GM18502 (cell line): Measurements from ENCODE around the gene RAB11B.
A peak's percentile ranks its signal among the peaks of the same experiment; 100 is the strongest.
"Not testable (repeated sequence)": the region's sequence is repeated elsewhere in the genome, so short reads cannot be mapped to it uniquely, and the experiment has no call there.

Source experiments
- ATAC-seq: cut with Tn5 transposase; IDR thresholded peaks from one replicate; pipeline ENCODE4 v1.9.1; 2021; ENCODE audit warnings: mild to moderate bottlenecking; ENCODE audit not compliant: unreplicated experiment, poor library complexity

Gene RAB11B

GRCh38 chr19:8367327-8368001 is 22.7 kb upstream of the RAB11B start:
- ATAC-seq: no peak

- no peak for ATAC-seq
These were observed 19.8 kb upstream of the RAB11B start for GRCh38 chr19:8370176-8371010.

GRCh38 chr19:8371011-8371804 is 19.0 kb upstream of the RAB11B start:
- no peak for ATAC-seq

- no peak for ATAC-seq
These were observed 16.0 kb upstream of the RAB11B start for GRCh38 chr19:8373867-8374813.

GRCh38 chr19:8375766-8376165 is 14.4 kb upstream of the RAB11B start:
- ATAC-seq: not testable (repeated sequence)

GRCh38 chr19:8376373-8376974 is 13.7 kb upstream of the RAB11B start:
- ATAC-seq: not testable (repeated sequence)

GRCh38 chr19:8377598-8377997 is 12.6 kb upstream of the RAB11B start:
- ATAC-seq: no peak

- ATAC-seq: not testable (repeated sequence)
These were observed 10.8 kb upstream of the RAB11B start for GRCh38 chr19:8379156-8379891.

GRCh38 chr19:8384569-8384968 is 5.6 kb upstream of the RAB11B start:
- ATAC-seq: not testable (repeated sequence)

GRCh38 chr19:8385103-8385502 is 5.1 kb upstream of the RAB11B start:
- not testable (repeated sequence) for ATAC-seq

GRCh38 chr19:8385566-8385965 is 4.6 kb upstream of the RAB11B start:
- ATAC-seq: not testable (repeated sequence)

- ATAC-seq: not testable (repeated sequence)
These were observed 3.7 kb upstream of the RAB11B start for GRCh38 chr19:8386419-8386818.

GRCh38 chr19:8386990-8387389 is 3.2 kb upstream of the RAB11B start:
- ATAC-seq: no peak

GRCh38 chr19:8387688-8388611 is 2.2 kb upstream of the RAB11B start:
- no peak for ATAC-seq

GRCh38 chr19:8388612-8388958 is 1.6 kb upstream of the RAB11B start:
- ATAC-seq: no peak

- ATAC-seq: peak; percentile 40
These were observed 439 bp downstream of the RAB11B start for GRCh38 chr19:8390617-8390981.

GRCh38 chr19:8391198-8392016 is 1.2 kb downstream of the RAB11B start:
- no peak for ATAC-seq
